ENCODE data around the gene SRGAP1.

DNA sequence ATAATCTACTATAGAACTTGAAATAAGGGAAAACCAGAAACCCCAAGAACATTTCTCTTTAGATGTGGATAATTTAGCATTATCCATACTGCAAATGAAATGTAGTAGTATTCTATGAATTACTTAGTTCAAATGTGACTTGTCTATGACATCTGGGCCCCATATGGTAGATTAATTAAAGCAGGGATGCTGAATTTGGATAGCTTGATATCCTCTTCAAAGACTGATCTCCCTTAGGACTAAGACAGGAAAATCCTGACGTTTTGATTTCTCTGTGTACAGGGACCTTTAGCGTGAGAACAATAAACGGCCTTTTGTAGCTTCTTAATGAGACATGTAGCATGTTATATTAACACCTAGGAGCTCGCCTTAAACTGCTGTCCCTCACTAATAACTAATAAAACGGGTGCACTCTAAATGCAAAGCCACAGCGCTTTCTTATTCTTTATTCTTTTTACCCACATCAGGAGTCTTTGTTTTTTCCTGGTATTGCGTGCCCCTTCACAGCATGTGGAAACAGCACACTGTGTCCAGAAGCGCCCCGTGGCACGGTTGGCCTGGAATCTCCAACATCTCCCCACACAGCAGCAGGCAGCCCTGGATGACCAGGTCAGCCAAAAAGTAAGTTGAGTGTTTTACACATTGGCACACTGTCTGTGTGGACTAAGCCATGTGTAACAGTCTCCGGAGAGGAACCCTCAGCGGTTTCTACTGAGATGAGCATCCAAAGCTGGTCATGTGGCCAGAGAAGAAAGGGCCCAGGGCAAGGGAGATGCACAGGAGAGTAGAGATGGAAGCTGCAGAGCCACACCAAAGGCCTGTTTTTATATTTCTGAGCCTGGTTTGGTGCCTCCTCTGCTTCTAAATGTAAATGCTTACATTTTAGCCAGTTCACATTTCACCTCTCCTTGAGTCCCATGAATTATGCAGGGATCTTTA, 93.1 kb downstream of the SRGAP1 start:
- TF ChIP-seq SIN3A (IDR thresholded peaks at IDR 0.05; ENCODE audit: borderline replicate concordance, insufficient read depth, low read length) (no peak), TAF1 (IDR thresholded peaks at IDR 0.05; ENCODE audit: borderline replicate concordance, insufficient read depth, low read length) (no peak), POLR2AphosphoS5 (IDR thresholded peaks at IDR 0.05; ENCODE audit: low read depth, low read length) (no peak)
- TF ChIP-seq, protein P1, sequence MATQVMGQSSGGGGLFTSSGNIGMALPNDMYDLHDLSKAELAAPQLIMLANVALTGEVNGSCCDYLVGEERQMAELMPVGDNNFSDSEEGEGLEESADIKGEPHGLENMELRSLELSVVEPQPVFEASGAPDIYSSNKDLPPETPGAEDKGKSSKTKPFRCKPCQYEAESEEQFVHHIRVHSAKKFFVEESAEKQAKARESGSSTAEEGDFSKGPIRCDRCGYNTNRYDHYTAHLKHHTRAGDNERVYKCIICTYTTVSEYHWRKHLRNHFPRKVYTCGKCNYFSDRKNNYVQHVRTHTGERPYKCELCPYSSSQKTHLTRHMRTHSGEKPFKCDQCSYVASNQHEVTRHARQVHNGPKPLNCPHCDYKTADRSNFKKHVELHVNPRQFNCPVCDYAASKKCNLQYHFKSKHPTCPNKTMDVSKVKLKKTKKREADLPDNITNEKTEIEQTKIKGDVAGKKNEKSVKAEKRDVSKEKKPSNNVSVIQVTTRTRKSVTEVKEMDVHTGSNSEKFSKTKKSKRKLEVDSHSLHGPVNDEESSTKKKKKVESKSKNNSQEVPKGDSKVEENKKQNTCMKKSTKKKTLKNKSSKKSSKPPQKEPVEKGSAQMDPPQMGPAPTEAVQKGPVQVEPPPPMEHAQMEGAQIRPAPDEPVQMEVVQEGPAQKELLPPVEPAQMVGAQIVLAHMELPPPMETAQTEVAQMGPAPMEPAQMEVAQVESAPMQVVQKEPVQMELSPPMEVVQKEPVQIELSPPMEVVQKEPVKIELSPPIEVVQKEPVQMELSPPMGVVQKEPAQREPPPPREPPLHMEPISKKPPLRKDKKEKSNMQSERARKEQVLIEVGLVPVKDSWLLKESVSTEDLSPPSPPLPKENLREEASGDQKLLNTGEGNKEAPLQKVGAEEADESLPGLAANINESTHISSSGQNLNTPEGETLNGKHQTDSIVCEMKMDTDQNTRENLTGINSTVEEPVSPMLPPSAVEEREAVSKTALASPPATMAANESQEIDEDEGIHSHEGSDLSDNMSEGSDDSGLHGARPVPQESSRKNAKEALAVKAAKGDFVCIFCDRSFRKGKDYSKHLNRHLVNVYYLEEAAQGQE (IDR thresholded peaks at IDR 0.05; ENCODE audit: insufficient read depth in 1 of 2, low read depth in 2 of 2, low read length in 2 of 2): no peak

Measured in PFSK-1 (cell line).